SK-N-SH (cell line): ENCODE results near the gene CHID1. TPM values are rescaled to one million over a fixed set of nuclear protein-coding genes. Genes with fewer than 3 reads are reported as not detected.
A peak's percentile ranks its signal among the peaks of the same experiment; 100 is the strongest.

Experiments
- CTCF ChIA-PET: fragments of 300-600, 350-600 bp; formaldehyde crosslinking; extraction: SDS; loops from one replicate; lab custom pipeline; 2021; lab: Yijun Ruan, JAX
- POLR2A ChIA-PET: fragments of 350-600 bp; sonication (Branson Sonifier 250); formaldehyde crosslinking; extraction: SDS; loops from one replicate; lab custom pipeline; 2020; ENCODE audit warnings: antibody characterized with exemption, inconsistent platforms; lab: Yijun Ruan, JAX
- DNase-seq: peaks from one replicate; pipeline ENCODE4 v3.0.0; 2012
- H2AFZ ChIP-seq: fragments of 200-600 bp; sonication (generic); 2 replicates; pipeline ENCODE4 v1.8.1; 2016; ENCODE audit warnings: antibody characterized with exemption, mild to moderate bottlenecking, low read depth
- H3F3A ChIP-seq: fragments of 200-600 bp; sonication (generic); replicated peaks from 2 replicates; pipeline ENCODE3; 2016; ENCODE audit warnings: antibody characterized with exemption, mild to moderate bottlenecking; ENCODE audit not compliant: insufficient read depth
- H3K27ac ChIP-seq, 2 experiments: fragments of 200-500 bp in 1 of 2; fragments of 200-600 bp in 1 of 2; sonication (Bioruptor generic) in 1 of 2; sonication (generic), shearing (Covaris generic) in 1 of 2; 2 replicates each; pipeline versions ENCODE4 v1.5.1 to v1.6.1; 2014 to 2016; ENCODE audit warnings: low read depth in 2 of 2, inconsistent platforms in 1 of 2, low read length in 1 of 2, mild to moderate bottlenecking in 1 of 2, mixed read lengths in 1 of 2
- H3K27me3 ChIP-seq: fragments of 200-600 bp; sonication (generic), shearing (Covaris generic); 2 replicates; pipeline ENCODE4 v1.6.1; 2016; ENCODE audit warnings: mixed run types; ENCODE audit not compliant: insufficient read depth
- H3K36me3 ChIP-seq, 2 experiments: fragments of 200-500 bp in 1 of 2; fragments of 200-600 bp in 1 of 2; sonication (Bioruptor generic) in 1 of 2; sonication (generic) in 1 of 2; replicated peaks in 1 of 2; 2 replicates each; pipeline versions ENCODE3 to v1.5.1; 2014 to 2016; ENCODE audit warnings: low read length in 1 of 2, mild to moderate bottlenecking in 1 of 2; ENCODE audit not compliant: insufficient read depth in 2 of 2, control insufficient read depth in 1 of 2
- H3K4me1 ChIP-seq, 2 experiments: fragments of 200-500 bp in 1 of 2; fragments of 200-600 bp in 1 of 2; sonication (Bioruptor generic) in 1 of 2; sonication (generic), shearing (Covaris generic) in 1 of 2; 2 replicates each; pipeline versions ENCODE4 v1.5.1 to v1.6.1; 2014 to 2016; ENCODE audit warnings: low read depth in 1 of 2, low read length in 1 of 2, mixed run types in 1 of 2; ENCODE audit not compliant: insufficient read depth in 2 of 2, control insufficient read depth in 1 of 2
- H3K4me2 ChIP-seq: fragments of 200-600 bp; sonication (generic), shearing (Covaris generic); 2 replicates; pipeline ENCODE4 v1.6.1; 2017; ENCODE audit warnings: mixed run types
- H3K4me3 ChIP-seq, 2 experiments: fragments of 200-500 bp in 1 of 2; fragments of 200-600 bp in 1 of 2; sonication (Bioruptor generic) in 1 of 2; sonication (generic), shearing (Covaris generic) in 1 of 2; 2 replicates each; pipeline versions ENCODE4 v1.5.1 to v1.8.1; 2014 to 2016; ENCODE audit warnings: low read depth in 2 of 2, inconsistent platforms in 1 of 2, low read length in 1 of 2, mild to moderate bottlenecking in 1 of 2, mixed read lengths in 1 of 2, moderate library complexity in 1 of 2
- H3K79me2 ChIP-seq: fragments of 200-600 bp; sonication (generic); 2 replicates; pipeline ENCODE4 v1.8.1; 2017; ENCODE audit warnings: mild to moderate bottlenecking; ENCODE audit not compliant: insufficient read depth
- H3K9ac ChIP-seq: fragments of 200-600 bp; sonication (generic); 2 replicates; pipeline ENCODE4 v1.6.1; 2017; ENCODE audit warnings: mixed run types
- H3K9me2 ChIP-seq: fragments of 200-600 bp; sonication (generic); 2 replicates; pipeline ENCODE4 v1.6.1; 2017; ENCODE audit warnings: mixed run types
- H3K9me3 ChIP-seq: fragments of 200-600 bp; sonication (generic); 2 replicates; pipeline ENCODE4 v1.6.1; 2017; ENCODE audit warnings: mixed run types, mild to moderate bottlenecking, moderate library complexity
- H4K20me1 ChIP-seq: fragments of 200-600 bp; sonication (generic); 2 replicates; pipeline ENCODE4 v1.6.1; 2017; ENCODE audit warnings: mild to moderate bottlenecking, mixed run types; ENCODE audit not compliant: insufficient read depth
- CTCF ChIP-seq: fragments of 200-600 bp; sonication (generic); IDR thresholded peaks from 2 replicates; pipeline ENCODE4 v1.6.1; 2017; ENCODE audit warnings: antibody characterized with exemption, mild to moderate bottlenecking, moderate library complexity
- EP300 ChIP-seq, 2 experiments: IDR thresholded peaks; 2 replicates each; pipeline versions ENCODE4 v1.4.0 to v1.6.1; 2012; ENCODE audit warnings: borderline replicate concordance in 1 of 2, low read depth in 1 of 2, low read length in 1 of 2
- FOSL2 ChIP-seq: IDR thresholded peaks from 2 replicates; pipeline ENCODE4 v1.4.0; 2012; ENCODE audit warnings: low read depth, mild to moderate bottlenecking, moderate library complexity, borderline replicate concordance
- GABPA ChIP-seq: IDR thresholded peaks from 2 replicates; pipeline ENCODE4 v1.4.0; 2012; ENCODE audit warnings: low read depth, mild to moderate bottlenecking
- JUND ChIP-seq: IDR thresholded peaks from 2 replicates; pipeline ENCODE4 v1.4.0; 2012
- MEF2A ChIP-seq: IDR thresholded peaks from 2 replicates; pipeline ENCODE4 v1.4.0; 2012; ENCODE audit warnings: low read depth, borderline replicate concordance
- NFIC ChIP-seq: IDR thresholded peaks from 2 replicates; pipeline ENCODE4 v1.4.0; 2012; ENCODE audit warnings: borderline replicate concordance
- NRF1 ChIP-seq: IDR thresholded peaks from 2 replicates; pipeline ENCODE4 v1.6.1; 2012; ENCODE audit warnings: low read depth, mild to moderate bottlenecking, low read length
- POLR2AphosphoS5 ChIP-seq: IDR thresholded peaks from 2 replicates; pipeline ENCODE4 v1.6.1; 2012; ENCODE audit warnings: low read depth, low read length
- REST ChIP-seq: IDR thresholded peaks from 2 replicates; pipeline ENCODE4 v1.6.1; 2012; ENCODE audit warnings: mild to moderate bottlenecking, low read depth, low read length, moderate library complexity
- RXRA ChIP-seq: IDR thresholded peaks from 2 replicates; pipeline ENCODE4 v1.4.0; 2012; ENCODE audit warnings: low read depth, mild to moderate bottlenecking, borderline replicate concordance
- SIN3A ChIP-seq: IDR thresholded peaks from 2 replicates; pipeline ENCODE4 v1.6.1; 2012; ENCODE audit warnings: low read depth, mild to moderate bottlenecking, low read length, moderate library complexity, borderline replicate concordance
- TAF1 ChIP-seq: IDR thresholded peaks from 2 replicates; pipeline ENCODE4 v1.6.1; 2012; ENCODE audit warnings: low read depth, mild to moderate bottlenecking, low read length, moderate library complexity, borderline replicate concordance
- TCF12 ChIP-seq: IDR thresholded peaks from 2 replicates; pipeline ENCODE4 v1.4.0; 2012
- TEAD4 ChIP-seq: IDR thresholded peaks from 2 replicates; pipeline ENCODE4 v1.4.0; 2012; ENCODE audit warnings: mild to moderate bottlenecking, borderline replicate concordance; ENCODE audit not compliant: insufficient read depth
- YY1 ChIP-seq: IDR thresholded peaks from 2 replicates; pipeline ENCODE4 v1.4.0; 2012; ENCODE audit warnings: low read depth, mild to moderate bottlenecking
- WGBS: methylation state at CpG from one replicate; pipeline ENCODE4 v1.1.6; 2017; ENCODE audit warnings: low lambda C conversion rate; 5-methylcytosine and 5-hydroxymethylcytosine counted together
- polyA plus RNA-seq, 3 experiments: library from polyadenylated mRNA; depleted of rRNA; stranded (reverse); fragments of >200 nt; gene quantifications; 2 replicates each; pipeline ENCODE4 v1.2.3, GENCODE V29; 2012
- TF ChIP-seq, protein P1 (sequence below): IDR thresholded peaks from 2 replicates; pipeline ENCODE4 v1.4.0; 2012; ENCODE audit warnings: low read depth
- TF ChIP-seq, protein P2 (sequence below): IDR thresholded peaks from 2 replicates; pipeline ENCODE4; 2012
- TF ChIP-seq, protein P3 (sequence below): IDR thresholded peaks from 2 replicates; pipeline ENCODE4 v1.4.0; 2012; ENCODE audit warnings: low read depth, borderline replicate concordance

CHID1 gene
- polyA plus RNA-seq, 1 of the 3 experiments (the other 2 are of a cell fraction): 231 TPM

DNA sequence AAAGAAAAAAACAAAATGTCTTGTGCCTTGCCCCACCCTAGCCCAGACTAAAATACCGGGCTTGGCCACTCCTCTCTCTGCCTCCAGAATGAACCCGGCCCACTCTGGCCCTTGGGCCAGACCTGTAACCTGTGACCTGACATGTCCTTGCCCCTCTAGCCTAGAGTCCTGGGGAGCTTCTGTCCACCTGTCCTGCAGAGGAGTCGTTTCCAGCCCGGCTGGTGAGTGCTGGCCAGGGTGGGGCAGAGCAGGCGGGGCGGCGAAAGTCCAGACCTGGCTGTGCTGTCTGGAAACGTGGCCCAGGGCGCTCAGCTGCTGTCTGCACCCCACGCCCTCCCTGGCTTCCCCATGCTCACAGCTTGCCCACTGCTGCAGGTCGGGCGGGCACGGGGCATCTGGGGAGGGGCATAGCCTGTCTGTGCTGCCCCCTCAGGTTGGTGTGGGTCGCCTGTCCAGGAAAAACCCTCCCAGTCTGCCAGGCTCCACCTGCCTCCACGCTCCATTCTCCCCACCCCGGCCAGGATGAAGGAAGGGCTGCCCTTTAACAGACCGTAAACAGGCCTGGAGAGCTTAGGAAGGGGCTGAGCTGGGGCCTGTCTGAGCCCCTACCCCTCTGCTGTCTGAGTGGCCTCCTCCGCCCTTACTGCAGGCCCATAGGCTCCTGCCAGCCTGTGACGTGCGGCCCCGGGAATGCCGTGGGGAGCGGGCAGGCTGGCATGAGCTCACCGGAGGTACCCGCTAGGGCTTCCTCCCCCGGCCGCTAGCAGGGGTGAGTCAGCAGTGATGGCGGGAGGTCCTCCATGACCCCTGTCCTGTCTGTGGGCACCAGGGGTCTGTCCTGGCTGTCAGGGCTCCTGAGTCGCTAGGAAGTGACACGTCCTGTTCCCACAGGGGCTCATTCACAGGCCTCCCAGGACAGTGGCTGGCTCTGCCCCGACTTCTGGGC is 76.0 kb downstream of the CHID1 start:
- Histone ChIP-seq H3K36me3 (peaks cover 9 to 35% of the 10 kb centered on the region in 2 experiments), H3K4me2 (peak overlapping the region; percentile 92), H3K27me3 (no peaks in the 10 kb centered on the region), H3K4me1 (peaks cover 14 to 33% of the 10 kb centered on the region in 2 experiments; a peak in 2 of 4 replicates), H3K27ac (peak overlapping the region; percentile 71 to 91), H3K79me2 (peaks cover 78% of the 10 kb centered on the region), H2AFZ (no peak overlapping the region), H3K9me2 (no peaks in the 10 kb centered on the region), H3K9me3 (no peaks in the 10 kb centered on the region), H3K4me3 (peak overlapping the region; percentile 69 to 79), H3F3A (peaks cover 35% of the 10 kb centered on the region), H4K20me1 (peaks cover 44% of the 10 kb centered on the region), H3K9ac (peak overlapping the region; percentile 98)
- ChIA-PET CTCF (interaction anchor here (0.7 to 2.5 kb wide), 5 partner anchors 13 to 218 kb away, joined by 3 to 11 read pairs (median 4); no protein-coding TSS in a partner anchor), POLR2A (interaction anchor here (0.6 to 3.0 kb wide), 5 partner anchors 8 to 162 kb away, joined by 3 to 15 read pairs (median 6); partner anchors contain the start of genes PNPLA2, RPLP2 and TSPAN4)
- DNase-seq: no peak
- 24% methylated on average over 8 of the region's 31 CpGs for WGBS
- TF ChIP-seq TAF1 (no peak), REST (peak; percentile 73), NRF1 (no peak), TCF12 (peak; percentile 70), CTCF (no peak), NFIC (peak; percentile 79), GABPA (peak; percentile 53), POLR2AphosphoS5 (peak; percentile 64), FOSL2 (peak; percentile 95), SIN3A (peak; percentile 48; the same call in 1 of the 2 replicates), YY1 (peak; percentile 78; the same call in 1 of the 2 replicates), TEAD4 (peak; percentile 86), EP300 (IDR thresholded peaks at IDR 0.05; ENCODE audit: borderline replicate concordance in 1 of 2, low read depth in 1 of 2, low read length in 1 of 2) (peak in 1 of 2 experiments; percentile 80; a peak in 1 of 4 replicates), RXRA (peak; percentile 89; the same call in 1 of the 2 replicates), MEF2A (no peak), JUND (peak; percentile 86)
- TF ChIP-seq, protein P1, sequence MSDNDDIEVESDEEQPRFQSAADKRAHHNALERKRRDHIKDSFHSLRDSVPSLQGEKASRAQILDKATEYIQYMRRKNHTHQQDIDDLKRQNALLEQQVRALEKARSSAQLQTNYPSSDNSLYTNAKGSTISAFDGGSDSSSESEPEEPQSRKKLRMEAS: peak; percentile 76; the same call in 1 of the 2 replicates
- TF ChIP-seq, protein P2, sequence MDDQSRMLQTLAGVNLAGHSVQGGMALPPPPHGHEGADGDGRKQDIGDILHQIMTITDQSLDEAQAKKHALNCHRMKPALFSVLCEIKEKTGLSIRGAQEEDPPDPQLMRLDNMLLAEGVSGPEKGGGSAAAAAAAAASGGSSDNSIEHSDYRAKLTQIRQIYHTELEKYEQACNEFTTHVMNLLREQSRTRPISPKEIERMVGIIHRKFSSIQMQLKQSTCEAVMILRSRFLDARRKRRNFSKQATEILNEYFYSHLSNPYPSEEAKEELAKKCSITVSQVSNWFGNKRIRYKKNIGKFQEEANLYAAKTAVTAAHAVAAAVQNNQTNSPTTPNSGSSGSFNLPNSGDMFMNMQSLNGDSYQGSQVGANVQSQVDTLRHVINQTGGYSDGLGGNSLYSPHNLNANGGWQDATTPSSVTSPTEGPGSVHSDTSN: peak; percentile 69
- TF ChIP-seq, protein P3, sequence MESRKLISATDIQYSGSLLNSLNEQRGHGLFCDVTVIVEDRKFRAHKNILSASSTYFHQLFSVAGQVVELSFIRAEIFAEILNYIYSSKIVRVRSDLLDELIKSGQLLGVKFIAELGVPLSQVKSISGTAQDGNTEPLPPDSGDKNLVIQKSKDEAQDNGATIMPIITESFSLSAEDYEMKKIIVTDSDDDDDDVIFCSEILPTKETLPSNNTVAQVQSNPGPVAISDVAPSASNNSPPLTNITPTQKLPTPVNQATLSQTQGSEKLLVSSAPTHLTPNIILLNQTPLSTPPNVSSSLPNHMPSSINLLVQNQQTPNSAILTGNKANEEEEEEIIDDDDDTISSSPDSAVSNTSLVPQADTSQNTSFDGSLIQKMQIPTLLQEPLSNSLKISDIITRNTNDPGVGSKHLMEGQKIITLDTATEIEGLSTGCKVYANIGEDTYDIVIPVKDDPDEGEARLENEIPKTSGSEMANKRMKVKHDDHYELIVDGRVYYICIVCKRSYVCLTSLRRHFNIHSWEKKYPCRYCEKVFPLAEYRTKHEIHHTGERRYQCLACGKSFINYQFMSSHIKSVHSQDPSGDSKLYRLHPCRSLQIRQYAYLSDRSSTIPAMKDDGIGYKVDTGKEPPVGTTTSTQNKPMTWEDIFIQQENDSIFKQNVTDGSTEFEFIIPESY: peak; percentile 70; the same call in 1 of the 2 replicates
